A549 (cell line): ENCODE results near the gene PITPNM2. TPM values are rescaled to one million over a fixed set of nuclear protein-coding genes. Genes with fewer than 3 reads are reported as not detected.
A peak's percentile ranks its signal among the peaks of the same experiment; 100 is the strongest.

Source experiments
- ATAC-seq, 2 experiments: fragments of 200-7000 bp in 1 of 2; fragments of >200 bp in 1 of 2; cut with Nextera tagmentation in 1 of 2; cut with Tn5 transposase in 1 of 2; 3 replicates each; pipeline versions ENCODE4 v1.8.0 to v1.9.1; 2018 to 2020; ENCODE audit warnings: mild to moderate bottlenecking in 1 of 2, moderate library complexity in 1 of 2
- CTCF ChIA-PET: fragments of 300-600 bp; sonication (Branson Sonifier 250); formaldehyde crosslinking; extraction: SDS; loops from one replicate; lab custom pipeline; 2021; ENCODE audit warnings: antibody characterized with exemption, inconsistent platforms; lab: Yijun Ruan, JAX
- POLR2A ChIA-PET: fragments of 350-600 bp; formaldehyde crosslinking; extraction: SDS; loops from one replicate; lab custom pipeline; 2021; ENCODE audit warnings: antibody characterized with exemption, inconsistent platforms; lab: Yijun Ruan, JAX
- DNase-seq, 2 experiments: peaks; one replicate each; pipeline versions ENCODE4 v3.0.0 to v3.0.0-alpha.2; 2011 to 2016; ENCODE audit warnings: low read depth in 1 of 2, low spot score in 1 of 2
- FAIRE-seq: peaks from 2 replicates; lab custom pipeline; 2011; peaks lifted over from hg19 to GRCh38; lab: Jason Lieb, UNC
- H3K27ac ChIP-seq, 2 experiments: fragments of >200 bp; sonication (Bioruptor Twin); formaldehyde crosslinking; 3 replicates each; pipeline ENCODE4 v1.5.1; 2016 to 2017
- H3K4me1 ChIP-seq: fragments of >200 bp; sonication (Bioruptor Twin); formaldehyde crosslinking; 3 replicates; pipeline ENCODE4 v1.6.1; 2016
- H3K4me2 ChIP-seq: fragments of >200 bp; sonication (Bioruptor Twin); formaldehyde crosslinking; 3 replicates; pipeline ENCODE4 v1.6.1; 2016
- H3K4me3 ChIP-seq: fragments of >200 bp; sonication (Bioruptor Twin); formaldehyde crosslinking; 3 replicates; pipeline ENCODE4 v1.5.1; 2016
- H3K9me3 ChIP-seq: fragments of >200 bp; sonication (Bioruptor Twin); formaldehyde crosslinking; 3 replicates; pipeline ENCODE4 v1.6.1; 2016
- BCL3 ChIP-seq: fragments of >200 bp; sonication (Bioruptor Twin); formaldehyde crosslinking; IDR thresholded peaks from 3 replicates; pipeline ENCODE4 v1.6.1; 2016
- BHLHE40 ChIP-seq: IDR thresholded peaks from 2 replicates; pipeline ENCODE4 v1.6.1; 2012; ENCODE audit warnings: low read depth, low read length, inconsistent platforms
- CBX2 ChIP-seq: fragments of 200-600 bp; sonication (generic); IDR thresholded peaks from 2 replicates; pipeline ENCODE4 v1.6.1; 2016; ENCODE audit warnings: low read depth, mild to moderate bottlenecking, borderline replicate concordance
- CEBPB ChIP-seq, 2 experiments: fragments of >200 bp in 1 of 2; sonication (Bioruptor Twin) in 1 of 2; formaldehyde crosslinking in 1 of 2; IDR thresholded peaks; 2 replicates each; pipeline ENCODE4 v1.6.1; 2012 to 2016
- CTCF ChIP-seq: fragments of >200 bp; sonication (Bioruptor Twin); formaldehyde crosslinking; IDR thresholded peaks from 3 replicates; pipeline ENCODE4 v1.5.1; 2016
- E2F6 ChIP-seq: IDR thresholded peaks from 2 replicates; pipeline ENCODE4 v1.6.1; 2012; ENCODE audit warnings: low read depth, borderline replicate concordance
- EHF ChIP-seq: fragments of 250-450 bp; sonication (Bioruptor Pico); IDR thresholded peaks from 2 replicates; pipeline ENCODE4 v1.5.0; 2020; ENCODE audit warnings: mild to moderate bottlenecking
- EHMT2 ChIP-seq: fragments of 200-600 bp; sonication (generic); IDR thresholded peaks from 2 replicates; pipeline ENCODE4 v1.6.1; 2016; ENCODE audit warnings: antibody characterized with exemption, low read depth, mild to moderate bottlenecking, moderate library complexity
- ELK1 ChIP-seq: fragments of 150-350 bp; IDR thresholded peaks from 2 replicates; pipeline ENCODE4 v1.6.1; 2014; ENCODE audit warnings: low read depth, mild to moderate bottlenecking, low read length
- EP300 ChIP-seq, 2 experiments: fragments of >200 bp; sonication (Bioruptor Twin); formaldehyde crosslinking; IDR thresholded peaks; 2 replicates in 1 of 2; 3 replicates in 1 of 2; pipeline ENCODE4 v1.6.1; 2016 to 2017
- FOSL2 ChIP-seq, 2 experiments: fragments of 450-650 bp in 1 of 2; fragments of >200 bp in 1 of 2; sonication (Bioruptor Twin) in 1 of 2; formaldehyde crosslinking; IDR thresholded peaks; 2 replicates each; pipeline versions ENCODE4 v1.5.0 to v1.6.1; 2016 to 2020; ENCODE audit warnings: mild to moderate bottlenecking in 1 of 2, moderate library complexity in 1 of 2
- FOXS1 ChIP-seq: fragments of 250-450 bp; sonication (Bioruptor Pico); IDR thresholded peaks from 2 replicates; pipeline ENCODE4 v1.5.0; 2020; ENCODE audit warnings: mild to moderate bottlenecking, moderate library complexity
- HES2 ChIP-seq: fragments of >200 bp; sonication (Bioruptor Twin); formaldehyde crosslinking; IDR thresholded peaks from 2 replicates; pipeline ENCODE4 v1.6.1; 2016
- HMGXB4 ChIP-seq: fragments of 250-450 bp; sonication (Bioruptor Pico); IDR thresholded peaks from 2 replicates; pipeline ENCODE4 v1.5.0; 2021; ENCODE audit warnings: mild to moderate bottlenecking, moderate library complexity, borderline replicate concordance
- KDM5A ChIP-seq: fragments of 200-600 bp; sonication (generic); IDR thresholded peaks from 2 replicates; pipeline ENCODE4 v1.6.1; 2016; ENCODE audit warnings: antibody characterized with exemption, mild to moderate bottlenecking
- MAX ChIP-seq: IDR thresholded peaks from 2 replicates; pipeline ENCODE4 v1.6.1; 2012
- MAZ ChIP-seq: fragments of 150-350 bp; IDR thresholded peaks from 2 replicates; pipeline ENCODE4 v1.6.1; 2014; ENCODE audit warnings: antibody characterized with exemption, low read depth, low read length, borderline replicate concordance
- NFE2L2 ChIP-seq: fragments of 150-350 bp; conservative IDR thresholded peaks from 2 replicates; pipeline ENCODE4 v1.6.1; 2014; ENCODE audit warnings: low read length
- PBX3 ChIP-seq: IDR thresholded peaks from 2 replicates; pipeline ENCODE4 v1.6.1; 2012
- RCOR1 ChIP-seq: fragments of 150-350 bp; IDR thresholded peaks from 2 replicates; pipeline ENCODE4 v1.6.1; 2014; ENCODE audit warnings: antibody characterized with exemption, low read length, low read depth
- RNF2 ChIP-seq: fragments of 200-600 bp; sonication (generic); IDR thresholded peaks from 2 replicates; pipeline ENCODE4 v1.6.1; 2016; ENCODE audit warnings: low read depth, mild to moderate bottlenecking, antibody characterized with exemption, moderate library complexity, borderline replicate concordance
- SMC3 ChIP-seq: fragments of >200 bp; sonication (Bioruptor Twin); formaldehyde crosslinking; IDR thresholded peaks from 3 replicates; pipeline ENCODE4 v1.6.1; 2018; ENCODE audit warnings: inconsistent platforms
- TFCP2L1 ChIP-seq: fragments of 250-450 bp; sonication (Bioruptor Pico); IDR thresholded peaks from 2 replicates; pipeline ENCODE4 v1.5.0; 2021; ENCODE audit warnings: mild to moderate bottlenecking
- ZNF302 ChIP-seq: fragments of 250-450 bp; sonication (Bioruptor Pico); IDR thresholded peaks from 2 replicates; pipeline ENCODE4 v1.9.0; 2021; ENCODE audit warnings: inconsistent platforms, mild to moderate bottlenecking, moderate library complexity
- WGBS: methylation state at CpG from one replicate; pipeline ENCODE4 v1.1.6; 2017; ENCODE audit errors: missing lambda C conversion rate; 5-methylcytosine and 5-hydroxymethylcytosine counted together
- polyA plus RNA-seq, 4 experiments: library from polyadenylated mRNA; depleted of rRNA in 3 of 4; stranded (reverse); fragments of >200 nt; fragmentation: RNase III in 1 of 4; extraction: RNeasy Plus Mini Kit Qiagen cat#74134 plus additional on column Dnase treatment in 1 of 4; gene quantifications; 2 replicates in 3 of 4; 3 replicates in 1 of 4; pipeline ENCODE4 v1.2.3, GENCODE V29; 2011 to 2017

Gene PITPNM2
- polyA plus RNA-seq, 2 of the 4 experiments (the other 2 are of a cell fraction) = 2.6 to 13.6 TPM

GRCh38 chr12:123134826-123135225 is 16.1 kb downstream of the PITPNM2 start:
- no peak for ATAC-seq
- Histone ChIP-seq H3K9me3 (no peaks in the 10 kb centered on the region), H3K4me2 (no peak overlapping the region), H3K4me3 (no peak overlapping the region), H3K4me1 (peaks cover 36% of the 10 kb centered on the region), H3K27ac (peak overlapping the region in 1 of 2 experiments; percentile 50; a peak in 2 of 6 replicates)
- 95% methylated on average over 6 of the region's 6 CpGs for WGBS
- no peak for DNase-seq
- POLR2A ChIA-PET = no interaction called here
- TF ChIP-seq EHF (CRISPR knock-in tag) (no peak), FOSL2 (IDR thresholded peaks at IDR 0.05) (no peak), FOSL2 (CRISPR knock-in tag; IDR thresholded peaks at IDR 0.05) (no peak), TFCP2L1 (CRISPR knock-in tag) (no peak), EHMT2 (no peak), BHLHE40 (no peak), NFE2L2 (no peak), E2F6 (no peak)
- CTCF ChIA-PET = interaction anchor here (1.5 to 2.5 kb wide), 3 partner anchors 9 to 92 kb away, joined by 4 to 9 read pairs (median 4); no protein-coding TSS in a partner anchor
- FAIRE-seq = no peak

- no peak for DNase-seq
- Histone ChIP-seq H3K4me1 (peaks cover 31% of the 10 kb centered on the region), H3K4me2 (no peak overlapping the region), H3K4me3 (no peak overlapping the region), H3K9me3 (no peaks in the 10 kb centered on the region), H3K27ac (peak overlapping the region in 1 of 2 experiments; percentile 50; a peak in 2 of 6 replicates)
- CTCF ChIA-PET = interaction anchor here (0.8 to 2.5 kb wide), 4 partner anchors 10 to 91 kb away, joined by 3 to 9 read pairs (median 4); no protein-coding TSS in a partner anchor
- no peak for ATAC-seq
- no peak for TF ChIP-seq MAZ
- no peak for TF ChIP-seq CBX2
- no peak for TF ChIP-seq ZNF302
- TF ChIP-seq TFCP2L1 (CRISPR knock-in tag) = no peak
- no peak for TF ChIP-seq MAX
- TF ChIP-seq HES2 = no peak
- TF ChIP-seq KDM5A = no peak
- no peak for TF ChIP-seq PBX3
- no peak for TF ChIP-seq RNF2
- WGBS = 89% methylated on average over 9 of the region's 9 CpGs
- POLR2A ChIA-PET = no interaction called here
- no peak for FAIRE-seq
These were observed 16.6 kb downstream of the PITPNM2 start for GRCh38 chr12:123134271-123134671.

- Histone ChIP-seq H3K4me3 (no peak overlapping the region), H3K4me2 (no peak overlapping the region), H3K27ac (peak overlapping the region in 1 of 2 experiments; percentile 96; a peak in 2 of 6 replicates), H3K4me1 (peaks cover 30% of the 10 kb centered on the region), H3K9me3 (no peaks in the 10 kb centered on the region)
- no peak for ATAC-seq
- WGBS = 93% methylated on average over 9 of the region's 9 CpGs
- ChIA-PET CTCF (interaction anchor here (0.8 to 2.2 kb wide), 2 partner anchors 10 to 11 kb away, joined by 3 to 4 read pairs; no protein-coding TSS in a partner anchor), POLR2A (no interaction called here)
- DNase-seq = no peak
- no peak for FAIRE-seq
- TF ChIP-seq BCL3 (no peak), HMGXB4 (CRISPR knock-in tag) (no peak), FOXS1 (CRISPR knock-in tag) (no peak), NFE2L2 (no peak), CBX2 (no peak), SMC3 (no peak), ELK1 (no peak), EP300 (IDR thresholded peaks at IDR 0.05) (no peak), CEBPB (IDR thresholded peaks at IDR 0.05) (no peak), CTCF (no peak), RCOR1 (no peak)
These were observed 17.2 kb downstream of the PITPNM2 start for GRCh38 chr12:123133701-123134100.
